GM21360 (cell line): ENCODE results near the gene NOS3.
"Not testable (repeated sequence)": the region's sequence is repeated elsewhere in the genome, so short reads cannot be mapped to it uniquely, and the experiment has no call there.

ENCODE experiments used
- ATAC-seq: cut with Tn5 transposase; IDR thresholded peaks from one replicate; pipeline ENCODE4 v1.9.1; 2021; ENCODE audit warnings: mild to moderate bottlenecking, moderate library complexity; ENCODE audit not compliant: unreplicated experiment

Gene NOS3

GRCh38 chr7:150997817-150998216 lies 7.0 kb downstream of the NOS3 start:
- ATAC-seq: no peak

- ATAC-seq: no peak
Observed at GRCh38 chr7:150998341-150998740, 7.5 kb downstream of the NOS3 start.

GRCh38 chr7:150999001-150999400 lies 8.2 kb downstream of the NOS3 start:
- ATAC-seq: no peak

- ATAC-seq: no peak
Observed at GRCh38 chr7:150999497-151000230, 8.8 kb downstream of the NOS3 start.

DNA sequence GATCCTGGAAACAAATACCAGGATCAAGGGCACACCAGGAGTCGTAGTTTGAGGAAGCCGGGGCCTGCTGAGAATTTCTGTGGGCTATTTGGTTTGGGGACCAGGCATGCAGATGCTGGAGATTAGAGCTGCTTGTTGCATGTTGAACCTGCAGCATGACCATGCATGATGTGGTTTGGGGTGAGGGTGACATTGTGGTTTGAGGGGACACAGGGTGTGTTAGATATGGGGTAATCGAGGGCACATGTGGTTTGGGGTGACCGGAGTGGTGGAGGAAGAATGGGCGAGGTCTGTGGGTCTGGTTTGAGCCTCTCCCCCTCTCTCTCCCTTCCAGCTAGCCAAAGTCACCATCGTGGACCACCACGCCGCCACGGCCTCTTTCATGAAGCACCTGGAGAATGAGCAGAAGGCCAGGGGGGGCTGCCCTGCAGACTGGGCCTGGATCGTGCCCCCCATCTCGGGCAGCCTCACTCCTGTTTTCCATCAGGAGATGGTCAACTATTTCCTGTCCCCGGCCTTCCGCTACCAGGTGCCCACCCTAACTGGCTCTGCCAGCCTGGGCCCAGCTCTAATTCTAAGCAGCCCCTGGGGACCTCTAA lies 10.2 kb downstream of the NOS3 start:
- no peak for ATAC-seq

GRCh38 chr7:151001546-151001945 lies 10.7 kb downstream of the NOS3 start:
- ATAC-seq: no peak

- ATAC-seq: no peak
Observed at GRCh38 chr7:151003572-151003971, 12.8 kb downstream of the NOS3 start.

- ATAC-seq: no peak
Observed at GRCh38 chr7:151005566-151005965, 14.7 kb downstream of the NOS3 start.

- no peak for ATAC-seq
Observed at GRCh38 chr7:151006590-151007300, 15.9 kb downstream of the NOS3 start.

- ATAC-seq: no peak
Observed at GRCh38 chr7:151007469-151007898, 16.7 kb downstream of the NOS3 start.

DNA sequence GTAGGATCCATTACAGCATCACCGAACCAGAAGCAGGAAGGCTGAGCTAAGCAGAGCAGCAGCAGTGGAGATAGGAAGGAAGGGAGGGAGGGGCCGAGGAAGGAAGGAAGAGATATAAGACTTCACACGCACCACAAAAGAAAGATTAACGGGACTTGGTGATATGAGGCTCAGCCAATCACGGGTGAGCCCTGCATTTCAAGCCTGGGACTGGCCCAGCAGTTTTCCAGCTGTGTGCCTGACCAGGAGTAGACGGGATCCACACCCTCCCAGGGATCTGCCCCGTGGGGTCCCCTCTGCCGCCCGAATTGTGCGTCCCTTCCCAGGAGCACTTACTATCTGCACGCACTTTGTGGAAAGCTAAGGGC lies 17.3 kb downstream of the NOS3 start:
- no peak for ATAC-seq

- peak; percentile 62 for ATAC-seq
Observed at GRCh38 chr7:151008511-151009323, 17.9 kb downstream of the NOS3 start.

- ATAC-seq: no peak
Observed at GRCh38 chr7:151009327-151010036, 18.7 kb downstream of the NOS3 start.

DNA sequence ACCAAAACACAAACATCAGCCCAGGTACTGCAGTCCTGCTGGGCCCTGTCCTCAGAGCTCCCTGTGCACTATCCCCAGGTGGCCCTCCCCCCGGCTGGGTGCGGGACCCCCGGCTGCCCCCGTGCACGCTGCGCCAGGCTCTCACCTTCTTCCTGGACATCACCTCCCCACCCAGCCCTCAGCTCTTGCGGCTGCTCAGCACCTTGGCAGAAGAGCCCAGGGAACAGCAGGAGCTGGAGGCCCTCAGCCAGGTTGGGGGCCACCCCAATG lies 19.2 kb downstream of the NOS3 start:
- ATAC-seq: no peak

GRCh38 chr7:151010307-151011096 lies 19.7 kb downstream of the NOS3 start:
- ATAC-seq: no peak

GRCh38 chr7:151011097-151011409 lies 20.2 kb downstream of the NOS3 start:
- no peak for ATAC-seq

DNA sequence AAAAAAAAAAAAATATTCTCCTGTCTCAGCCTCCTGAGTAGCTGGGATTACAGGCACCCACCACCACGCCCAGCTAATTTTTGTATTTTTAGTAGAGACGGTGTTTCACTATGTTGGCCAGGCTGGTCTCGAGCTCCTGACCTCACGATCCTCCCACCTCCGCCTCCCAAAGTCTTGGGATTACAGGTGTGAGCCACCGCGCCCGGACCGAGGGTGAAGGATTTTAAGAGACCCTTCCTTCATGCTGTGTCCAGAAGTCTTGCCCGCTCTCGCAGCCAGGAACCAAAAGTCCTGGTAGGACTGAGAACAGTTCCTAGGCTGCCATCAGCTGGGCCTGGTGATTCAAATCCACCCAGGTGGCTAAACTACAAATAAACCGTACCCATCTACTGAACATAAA lies 20.8 kb downstream of the NOS3 start:
- not testable (repeated sequence) for ATAC-seq

DNA sequence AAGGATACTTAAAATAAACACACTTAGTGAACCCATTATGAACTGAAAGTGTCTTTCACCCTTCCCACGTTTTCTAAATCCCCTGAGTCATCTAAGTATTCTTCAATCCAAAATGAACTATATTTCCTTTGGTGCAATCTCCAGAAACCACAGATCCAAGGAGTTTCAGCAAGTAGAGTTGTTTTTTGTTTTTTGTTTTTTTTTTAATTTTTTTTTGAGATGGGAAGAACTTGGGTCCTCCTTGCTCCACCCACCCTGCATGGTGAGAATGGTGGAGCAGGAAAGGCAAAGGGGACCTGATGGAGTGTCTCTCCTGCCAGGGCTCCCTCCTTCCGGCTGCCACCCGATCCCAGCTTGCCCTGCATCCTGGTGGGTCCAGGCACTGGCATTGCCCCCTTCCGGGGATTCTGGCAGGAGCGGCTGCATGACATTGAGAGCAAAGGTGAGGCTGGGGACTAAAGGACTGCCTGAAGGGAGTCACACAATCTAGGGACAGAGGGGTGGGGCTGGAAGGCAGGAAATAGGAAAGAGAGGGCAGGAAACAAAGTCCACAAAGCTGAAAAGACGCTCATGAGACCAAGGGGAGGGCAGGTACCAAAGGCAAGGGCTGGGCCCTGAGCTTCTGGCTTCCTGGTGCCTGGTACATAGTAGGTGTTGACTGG lies 21.3 kb downstream of the NOS3 start:
- ATAC-seq: no peak

- ATAC-seq: no peak
Observed at GRCh38 chr7:151012911-151013347, 22.1 kb downstream of the NOS3 start.

- ATAC-seq: peak; percentile 18
Observed at GRCh38 chr7:151013356-151013732, 22.5 kb downstream of the NOS3 start.
